HUDEP-2 (cell line): ENCODE results near the gene SMIM41.

Experiments used
- DNase-seq, 76 experiments: peaks; one replicate each; lab custom pipeline; 2025; ENCODE audit not compliant: unreplicated experiment in 76 of 76; lab: John Stamatoyannopoulos, UW

Gene SMIM41

DNA sequence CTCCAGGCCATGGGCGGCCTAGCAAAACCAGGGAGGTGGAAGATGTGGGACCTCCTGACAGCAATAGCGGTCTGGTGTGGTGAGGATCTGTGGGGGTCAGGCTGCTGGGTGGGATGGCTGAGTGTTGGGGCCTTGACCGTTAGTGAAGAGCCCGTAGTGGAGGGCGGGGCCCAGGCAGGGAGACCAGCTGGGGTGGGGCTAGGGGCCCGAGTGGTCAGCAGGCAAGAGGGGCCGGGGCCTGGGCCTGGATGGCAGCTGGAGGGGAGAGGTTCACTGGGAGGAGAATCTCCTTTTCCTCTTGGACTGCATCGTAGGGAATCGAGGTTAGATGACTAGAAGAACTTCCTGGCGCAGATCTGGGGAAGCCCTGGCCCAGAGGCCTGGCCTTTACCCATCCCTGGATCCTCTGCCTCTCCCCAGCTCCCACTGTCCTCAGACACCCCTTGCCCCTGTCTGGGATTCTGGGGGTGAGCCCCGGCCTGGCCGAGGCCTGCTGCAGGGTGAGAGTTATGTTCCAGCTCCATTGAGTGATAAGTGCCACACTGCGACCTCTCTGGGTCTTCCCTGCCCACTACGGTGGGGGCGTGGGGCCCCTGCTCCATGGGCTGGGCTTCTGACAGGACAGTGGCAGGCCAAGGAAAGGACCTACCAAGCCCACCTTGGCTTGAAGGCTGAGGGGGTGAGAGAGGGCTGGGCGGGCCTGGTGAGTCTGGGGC lies 65.2 kb downstream of the SMIM41 start:
- no peak for DNase-seq

DNA sequence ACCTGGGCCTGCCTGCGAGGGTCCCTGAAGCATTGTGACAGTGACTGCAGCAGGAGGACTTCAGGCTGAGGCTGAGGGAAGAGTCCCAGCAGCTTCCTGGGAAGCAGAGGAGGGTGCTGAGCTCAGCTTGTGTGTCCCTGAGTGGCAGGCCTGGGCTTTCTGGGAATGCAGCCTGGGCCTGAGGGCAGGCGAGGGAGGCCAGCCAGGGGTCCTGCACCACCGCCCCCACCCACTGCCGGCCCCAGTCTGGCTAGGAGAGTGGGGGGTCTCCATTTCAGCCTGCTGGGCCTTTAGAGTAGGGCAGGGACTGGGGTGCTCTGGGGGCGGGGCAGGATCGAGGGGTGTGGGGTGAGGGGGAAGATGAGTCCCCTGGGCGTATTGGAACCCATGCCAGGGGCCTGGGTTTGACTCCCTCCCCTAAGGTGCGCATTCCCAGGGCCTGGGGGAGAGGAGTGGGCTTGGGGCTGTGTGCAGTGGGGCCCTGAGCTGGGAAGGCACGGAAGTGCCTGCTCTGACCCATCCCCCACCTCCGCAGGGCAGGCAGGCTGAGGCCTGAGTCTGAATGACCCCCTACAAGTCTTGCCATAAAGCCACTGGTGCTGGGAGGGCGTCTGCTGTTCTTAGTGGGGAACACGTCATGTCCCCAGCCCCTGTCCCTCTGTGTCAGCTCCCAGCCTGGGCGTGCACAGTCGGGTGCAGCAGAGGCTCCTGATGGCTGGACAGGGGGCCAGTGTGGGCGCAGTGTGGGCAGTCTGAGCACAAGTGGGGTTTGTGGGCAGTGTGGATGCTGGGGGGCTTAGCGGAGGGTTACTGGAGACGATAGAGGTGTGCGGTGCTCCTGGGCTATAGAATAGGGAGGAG lies 66.0 kb downstream of the SMIM41 start:
- DNase-seq = no peak

DNA sequence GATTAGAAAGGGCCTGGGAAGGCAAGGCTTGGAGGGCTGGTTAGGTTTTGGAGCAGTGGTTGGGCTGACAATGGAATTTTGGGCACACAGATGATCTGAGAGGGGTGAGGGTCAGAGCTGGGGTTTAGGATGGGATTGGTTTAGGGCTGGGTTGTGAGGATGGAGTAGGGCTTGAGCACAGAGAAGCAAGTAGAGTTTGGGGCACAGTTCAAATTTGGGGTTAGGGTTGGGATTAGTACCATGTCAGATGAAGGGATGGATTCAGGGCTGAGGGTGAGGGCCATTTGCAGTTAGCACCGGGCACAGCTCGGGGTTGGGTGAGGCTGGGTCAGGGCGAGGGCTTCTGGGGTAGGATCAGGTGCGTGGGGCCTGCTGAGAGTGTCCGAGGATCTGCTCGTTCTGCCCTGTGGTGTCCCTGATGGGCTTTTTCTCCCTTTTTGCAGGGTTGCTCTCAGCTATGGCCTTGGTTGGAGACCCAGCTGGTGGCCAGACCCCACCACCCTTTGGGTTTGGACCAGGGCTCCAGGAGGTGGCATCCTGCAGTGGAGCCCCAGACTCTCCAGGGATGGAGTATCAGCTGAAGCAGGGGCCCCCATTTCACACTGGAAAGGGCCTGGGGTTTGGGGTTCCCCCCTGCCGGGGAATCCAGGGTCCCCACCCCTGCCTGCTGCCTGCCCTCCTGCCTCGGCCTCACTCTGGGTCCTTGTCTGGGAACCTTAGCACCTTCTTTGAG lies 66.8 kb downstream of the SMIM41 start:
- DNase-seq = no peak

DNA sequence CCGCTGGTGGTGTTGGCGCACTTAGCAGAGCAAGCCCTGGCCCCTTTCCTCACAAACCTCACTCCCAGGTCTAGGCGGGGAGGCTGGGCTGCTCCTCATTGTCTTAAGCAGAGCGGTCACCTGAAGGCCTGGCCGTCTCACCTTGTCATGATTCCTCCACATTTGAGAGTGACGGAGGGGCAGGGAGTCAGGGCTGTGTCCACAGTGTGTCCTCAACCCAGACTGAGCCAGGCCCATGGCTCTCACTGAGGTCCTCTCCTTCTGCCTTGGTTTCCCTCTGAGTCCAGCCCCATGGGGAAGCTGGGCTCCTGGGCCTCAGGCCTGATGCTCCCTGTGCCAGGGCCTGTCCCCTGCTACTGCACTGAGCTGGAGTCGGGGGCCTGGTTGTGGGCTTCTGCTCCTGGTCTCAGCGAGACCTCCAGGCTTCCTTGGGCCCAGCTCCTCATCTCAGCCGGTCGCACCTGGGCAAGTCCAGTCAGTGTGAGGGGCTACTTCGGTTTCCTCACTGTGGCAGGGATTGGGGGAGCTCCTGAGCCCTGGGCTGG lies 67.4 kb downstream of the SMIM41 start:
- DNase-seq = peak in 5 of 76 experiments; percentile 17 to 73 (median 54)

DNA sequence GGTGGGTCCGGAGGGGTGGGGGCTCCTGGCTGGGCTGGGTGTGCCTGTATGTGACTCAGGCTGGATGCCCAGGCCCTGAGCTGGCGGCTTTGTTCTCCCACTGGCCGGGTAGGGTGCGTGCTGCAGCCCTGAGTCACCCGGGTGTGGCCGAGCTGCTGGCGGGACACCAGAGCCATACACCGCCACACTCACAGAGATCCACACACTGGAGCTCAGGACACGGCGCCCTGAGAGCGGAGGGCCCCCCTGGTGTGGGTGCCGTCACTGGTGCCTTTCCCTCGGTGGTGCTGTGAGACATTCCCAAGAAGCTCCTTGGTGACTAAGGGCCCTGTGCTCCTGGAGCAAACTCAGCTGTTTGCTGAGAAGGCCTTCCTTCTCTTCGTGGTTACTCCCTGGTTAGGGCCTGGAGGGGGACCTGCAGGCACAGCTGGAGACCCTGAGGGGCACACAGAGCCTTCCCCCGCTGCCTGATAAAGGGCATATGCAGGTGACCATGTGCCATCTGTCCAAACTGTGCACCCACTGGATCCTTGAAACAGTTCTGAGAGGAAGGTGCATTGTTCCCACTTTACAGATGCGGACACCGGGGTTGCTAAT lies 68.0 kb downstream of the SMIM41 start:
- peak in 74 of 76 experiments; percentile 51 to 94 (median 86) for DNase-seq

DNA sequence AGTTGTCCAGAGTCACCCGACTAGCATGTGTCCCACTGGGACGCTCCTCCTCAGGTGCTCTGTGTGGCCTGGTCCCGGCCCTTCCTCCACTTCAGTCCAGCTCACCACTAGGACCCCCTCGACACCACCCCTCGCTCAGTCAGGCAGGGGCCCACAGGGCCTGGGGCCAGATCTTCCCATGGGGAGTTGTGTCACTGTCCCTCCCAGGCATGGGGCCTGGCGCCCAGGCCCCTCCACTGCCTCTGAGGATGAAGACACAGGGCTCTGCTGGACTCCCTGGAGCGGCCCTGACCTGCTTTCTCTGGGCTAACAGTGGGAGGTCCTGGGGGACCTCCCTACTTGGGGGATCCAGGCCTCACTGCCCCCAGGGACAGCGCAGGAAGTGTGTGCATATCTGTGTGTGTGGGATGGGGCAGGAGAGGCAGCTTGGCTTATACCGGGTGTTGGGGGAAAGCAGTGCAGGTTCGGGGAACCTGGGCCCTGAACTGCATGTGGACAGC lies 68.5 kb downstream of the SMIM41 start:
- peak in 7 of 76 experiments; percentile 26 to 76 (median 50) for DNase-seq

DNA sequence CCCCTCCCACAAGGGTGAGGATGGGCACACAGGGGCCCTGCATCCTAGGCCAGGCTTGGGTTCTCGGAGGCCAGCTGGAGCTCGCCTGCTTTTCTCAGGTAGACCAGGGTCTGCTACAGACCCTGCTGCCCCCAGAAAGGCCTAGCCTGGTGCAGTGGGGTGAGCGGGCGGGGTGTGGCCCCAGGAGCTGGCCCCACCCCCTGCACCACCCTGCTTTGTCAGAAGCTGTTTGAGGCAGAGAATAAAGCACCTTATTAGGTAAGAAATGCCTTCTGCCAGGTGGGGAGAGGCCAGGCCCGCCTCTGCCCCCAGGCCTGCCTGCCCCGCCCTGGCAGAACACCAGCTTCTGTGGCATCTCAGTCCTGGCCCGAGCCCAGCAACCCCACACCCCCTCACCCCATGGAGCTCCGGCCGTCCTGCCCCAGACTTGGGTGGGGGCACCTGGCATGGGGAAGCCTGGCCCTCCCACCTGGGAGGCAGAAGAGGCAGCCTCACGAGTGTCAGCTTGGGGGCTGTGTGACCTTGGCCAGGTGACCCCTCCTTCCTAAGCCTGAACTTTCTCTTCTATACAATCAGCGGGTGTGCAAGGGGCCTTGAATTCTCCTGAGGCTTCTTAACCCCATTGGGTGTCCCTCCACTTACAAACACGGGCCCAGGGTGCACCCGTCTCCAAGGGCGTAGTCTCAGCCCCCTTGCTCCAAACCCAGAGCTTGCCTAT lies 69.1 kb downstream of the SMIM41 start:
- peak in 53 of 76 experiments; percentile 11 to 70 (median 39) for DNase-seq

DNA sequence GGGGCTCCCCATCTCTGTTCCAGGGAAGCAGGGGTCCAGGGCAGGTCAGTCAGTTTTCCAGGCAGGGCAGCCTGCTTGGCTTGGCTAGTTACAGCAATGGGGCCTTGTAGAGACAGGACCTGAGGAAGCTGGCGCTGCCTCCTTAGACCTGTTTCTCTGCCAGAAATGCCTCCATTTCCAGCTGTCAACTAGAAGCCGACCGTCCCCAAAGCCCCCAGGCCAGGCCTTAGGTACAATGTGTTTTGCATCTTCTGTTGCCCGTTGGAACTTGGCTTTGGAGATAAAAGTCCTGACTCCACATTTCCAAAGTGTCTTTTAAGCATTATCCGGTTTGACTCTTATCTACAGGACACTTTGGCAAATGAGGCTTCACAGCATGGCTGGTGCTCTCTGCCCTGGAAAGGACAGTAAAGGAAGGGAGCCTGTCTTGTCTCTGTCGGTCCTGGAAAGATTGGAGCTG lies 69.7 kb downstream of the SMIM41 start:
- peak in 10 of 76 experiments; percentile 9 to 67 (median 40) for DNase-seq

DNA sequence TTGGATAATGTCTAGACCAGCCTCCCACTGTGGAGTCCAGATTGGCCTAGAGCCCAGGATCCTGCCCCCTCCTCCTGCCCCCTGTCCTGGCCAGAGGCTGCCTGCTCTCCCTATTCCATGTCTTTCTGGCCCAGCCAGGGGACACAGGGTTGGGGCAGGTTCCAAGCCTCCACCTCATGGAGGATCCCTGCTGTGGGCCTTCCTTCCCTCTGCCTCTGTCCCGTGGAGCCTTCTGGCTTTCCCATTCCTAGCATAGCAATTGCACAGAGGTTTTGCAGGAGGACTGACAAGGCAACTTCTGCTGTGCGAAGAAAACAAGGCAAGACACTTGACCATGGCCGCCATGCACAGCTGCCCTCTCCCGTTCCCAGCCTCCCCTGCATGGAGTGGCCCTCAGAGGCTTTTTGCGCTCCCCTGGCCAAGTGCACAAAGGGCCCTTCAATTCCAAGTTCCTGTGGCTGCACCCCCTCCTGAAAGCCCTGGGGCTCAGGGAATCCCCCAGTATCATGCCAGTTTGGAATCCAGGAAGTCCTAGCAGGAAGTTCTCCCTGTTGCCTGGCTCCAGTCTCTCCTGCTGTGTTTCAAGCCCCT lies 70.2 kb downstream of the SMIM41 start:
- peak in 1 of 76 experiments; percentile 32 for DNase-seq

DNA sequence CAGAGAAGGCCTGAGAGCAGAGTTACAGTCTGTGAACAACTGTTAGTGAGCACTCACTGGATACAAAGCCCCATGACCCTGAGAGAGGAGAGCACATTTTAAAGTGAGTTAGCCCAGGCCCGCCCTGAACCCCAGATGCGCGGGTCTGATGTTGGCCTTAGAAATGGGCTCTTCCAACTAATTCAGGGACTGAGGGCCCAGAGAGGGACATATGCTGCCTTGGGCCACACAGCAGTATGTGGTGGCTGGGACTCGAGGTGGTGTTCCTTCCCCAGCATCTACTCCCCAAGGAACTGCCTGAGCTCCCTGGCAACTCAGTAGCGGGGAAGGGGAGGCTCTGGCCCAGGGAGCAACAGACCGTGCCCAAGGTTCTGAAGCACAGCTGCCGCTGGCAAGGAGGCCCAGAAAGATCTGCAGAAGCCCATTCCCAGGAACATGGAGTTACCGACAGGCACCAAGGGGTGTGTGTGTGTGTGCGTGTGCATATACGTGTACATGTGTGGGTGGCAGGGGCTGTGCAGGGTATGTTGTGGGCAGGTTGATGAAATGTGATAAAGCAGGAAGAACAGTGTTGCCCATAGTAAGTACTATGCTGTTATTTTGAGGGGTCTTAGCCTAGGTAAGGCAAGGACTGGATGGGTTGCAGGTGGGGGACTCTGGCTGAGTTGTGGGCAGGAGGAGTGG lies 71.8 kb downstream of the SMIM41 start:
- DNase-seq = peak in 2 of 76 experiments; percentile 27 to 41

DNA sequence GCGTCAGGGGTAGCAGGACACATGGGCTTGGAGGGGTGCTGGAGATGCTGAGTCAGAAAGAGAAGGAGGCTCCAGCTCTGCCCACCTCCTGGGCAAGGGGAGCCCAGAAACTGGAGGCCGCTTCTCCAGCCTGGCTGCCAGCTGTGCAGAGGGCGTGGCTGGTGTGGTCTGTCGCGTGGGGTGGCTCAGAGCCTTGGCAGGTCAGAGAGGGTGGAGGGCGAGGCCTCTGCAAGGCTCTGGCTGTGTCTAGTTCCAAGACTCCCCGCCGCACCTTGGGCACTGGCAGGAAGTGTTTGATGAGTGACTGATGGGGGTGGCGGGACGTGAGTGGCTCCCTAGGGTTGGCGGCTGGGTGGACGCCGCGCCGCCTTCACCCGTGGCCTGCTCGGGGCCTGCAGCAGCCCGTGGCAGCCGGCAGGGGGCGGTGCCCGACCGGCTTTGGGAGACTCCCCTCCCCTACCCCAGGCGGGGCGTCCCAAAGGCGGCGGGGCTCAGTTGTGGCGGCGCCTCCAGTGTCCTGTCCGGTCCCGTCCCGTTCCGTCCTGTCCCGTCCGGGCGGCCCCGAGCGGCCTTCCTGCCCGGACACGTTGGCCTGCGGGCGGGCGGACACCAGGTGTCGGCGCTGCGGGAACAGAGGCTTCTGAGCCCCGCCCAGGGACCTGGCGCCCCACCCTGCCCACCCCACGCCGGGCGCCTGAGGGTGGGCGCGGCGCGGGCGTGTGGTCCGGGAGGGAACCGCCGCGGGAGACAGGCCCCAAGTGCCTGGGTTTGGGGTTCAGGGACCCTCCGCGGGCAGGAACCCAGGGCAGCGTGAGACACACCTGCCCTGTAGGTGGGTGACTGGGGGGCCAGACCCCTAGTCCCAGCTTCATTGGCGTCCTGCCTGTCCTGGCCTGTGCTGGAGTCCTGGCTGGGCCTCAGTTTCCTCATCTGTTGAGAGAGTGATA lies 72.6 kb downstream of the SMIM41 start:
- DNase-seq = peak in 67 of 76 experiments; percentile 9 to 87 (median 66)

DNA sequence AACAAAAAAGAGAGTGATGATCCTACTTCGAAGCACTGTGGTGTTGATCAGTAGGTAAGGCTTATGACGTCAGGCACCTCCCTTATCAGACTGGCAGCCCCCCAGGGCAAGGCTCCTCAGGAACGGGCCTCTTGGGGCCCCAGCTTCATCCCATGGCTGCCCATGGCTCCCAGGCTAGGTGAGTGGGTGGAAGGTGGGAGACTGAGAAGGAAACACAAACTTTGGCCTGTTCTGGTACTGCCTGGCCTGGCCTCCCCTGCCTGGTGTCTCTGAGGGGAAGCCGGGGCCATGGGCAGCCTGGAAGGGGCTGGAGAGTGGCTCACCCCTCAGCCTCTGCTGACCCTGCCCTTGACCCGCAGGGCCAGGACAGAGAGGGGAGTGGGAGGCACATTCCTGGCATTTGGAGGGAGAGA lies 73.4 kb downstream of the SMIM41 start:
- no peak for DNase-seq

DNA sequence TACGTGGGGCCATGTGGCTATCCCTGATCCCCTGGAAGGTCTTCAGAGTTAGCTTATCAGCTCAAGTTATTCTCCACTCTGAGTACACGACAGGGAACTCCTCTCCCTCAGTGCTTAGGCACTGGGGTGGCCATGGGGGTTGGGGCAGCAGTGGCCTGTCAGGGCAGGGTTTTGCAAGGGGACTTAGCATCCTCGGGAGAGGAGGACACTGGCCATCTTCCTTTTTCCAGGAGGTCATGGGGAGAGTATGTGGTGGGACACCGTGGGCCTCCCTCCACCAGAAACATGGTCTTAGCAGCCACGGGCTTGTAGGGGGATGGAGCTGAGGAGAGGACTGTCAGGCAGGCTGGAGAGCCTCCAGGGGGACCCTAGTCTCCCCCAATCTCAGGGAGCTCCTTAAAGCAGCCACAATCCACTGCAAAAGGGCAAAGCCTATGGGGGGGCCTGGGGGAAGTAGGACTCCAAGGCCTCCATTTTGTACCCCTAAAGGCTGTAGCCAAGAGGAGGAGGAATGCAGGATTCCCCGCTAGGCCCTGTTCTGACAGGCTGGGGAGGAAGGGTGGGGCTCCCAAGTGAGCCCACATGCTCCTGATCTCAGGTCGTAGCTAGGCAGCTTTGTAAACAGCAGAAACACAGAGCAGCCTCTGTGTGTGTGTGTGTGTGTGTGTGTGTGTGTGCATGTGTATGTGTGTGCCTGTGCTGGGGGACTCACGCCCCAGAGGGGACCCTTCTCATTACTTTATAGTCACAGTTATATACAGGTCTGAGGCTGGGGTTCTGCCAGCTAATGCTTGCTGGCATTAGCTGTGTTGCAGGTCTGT lies 75.8 kb downstream of the SMIM41 start:
- peak in 46 of 76 experiments; percentile 10 to 53 (median 26) for DNase-seq

DNA sequence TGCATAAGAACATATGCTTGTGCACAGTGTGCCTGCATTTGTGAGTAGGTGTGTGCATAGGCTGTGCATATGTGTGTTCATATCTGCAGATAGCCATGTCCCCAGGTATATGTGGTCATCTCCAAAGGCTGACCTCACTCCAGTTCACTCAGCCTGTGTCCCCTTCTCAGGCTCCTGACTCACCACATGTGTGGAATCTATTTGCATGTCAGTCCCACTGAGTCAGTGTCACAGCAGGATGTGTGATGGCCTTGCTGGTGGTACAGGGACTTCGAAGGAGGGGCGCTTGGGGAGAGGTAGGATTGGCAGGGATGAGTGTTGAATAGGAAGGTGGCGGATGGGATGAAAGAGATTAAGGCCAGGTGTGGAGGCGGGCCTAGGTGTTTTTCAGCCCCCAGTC lies 76.8 kb downstream of the SMIM41 start:
- no peak for DNase-seq

DNA sequence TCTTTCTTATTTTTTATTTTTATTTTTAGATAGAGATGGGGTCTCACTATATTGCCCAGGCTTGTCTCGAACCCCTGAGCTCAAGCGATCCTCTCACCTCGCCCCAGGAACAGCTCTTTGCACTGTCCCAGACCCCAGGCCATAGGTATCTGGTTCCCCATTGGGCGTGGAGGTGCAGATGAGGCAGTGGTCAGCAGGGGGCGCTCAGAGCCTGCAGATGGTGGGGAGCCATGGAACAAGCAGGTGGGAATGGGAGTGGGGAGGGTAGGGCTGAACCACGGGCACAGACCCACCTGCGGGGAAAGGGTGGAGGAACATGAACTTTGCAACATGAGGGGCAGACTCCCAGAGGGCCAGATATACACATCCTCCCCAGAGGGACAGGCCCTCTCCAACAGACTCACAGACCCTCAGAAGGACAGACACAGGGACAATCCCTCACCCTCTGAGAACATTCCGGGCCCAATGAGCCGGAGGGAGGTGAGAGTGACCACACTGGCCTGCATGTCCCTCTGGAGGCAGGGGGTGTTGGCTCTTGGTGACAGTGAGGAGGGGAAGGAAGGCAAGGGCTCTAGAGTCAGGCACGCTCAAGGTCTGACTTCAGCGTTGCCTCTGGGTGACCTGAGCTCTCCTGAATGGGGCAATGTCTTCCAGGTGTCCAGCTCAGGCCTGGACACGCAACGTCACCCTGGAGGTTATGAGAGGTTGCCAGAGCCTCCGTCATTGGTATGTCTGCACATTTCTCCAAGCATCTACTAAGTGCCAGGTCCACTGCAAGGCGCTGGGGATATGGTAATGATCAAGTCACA lies 77.5 kb downstream of the SMIM41 start:
- peak in 54 of 76 experiments; percentile 3 to 72 (median 48) for DNase-seq
